ENCODE data around the gene ATG5. TPM values are rescaled to one million over a fixed set of nuclear protein-coding genes. Genes with fewer than 3 reads are reported as not detected.

Gene ATG5
- total RNA-seq, 2 donors from 2014 or later: 29.5 to 31.4 TPM

- peak; percentile 88 for DNase-seq
- no peaks in the 10 kb centered on the region for H3K9me3 Mint-ChIP-seq
- H3K36me3 Mint-ChIP-seq (ENCODE audit: low read depth): no peaks in the 10 kb centered on the region
- H3K27me3 Mint-ChIP-seq (ENCODE audit: insufficient read depth): no peaks in the 10 kb centered on the region
- peaks cover 4% of the 10 kb centered on the region for H3K4me1 Mint-ChIP-seq
- H3K9ac ChIP-seq (ENCODE audit: extremely low read depth, low read length, poor library complexity, severe bottlenecking): no peak overlapping the region
- WGBS, 2 experiments (ENCODE audit: insufficient coverage in 1 of 2, insufficient read length in 1 of 2): 13 to 45% methylated on average over 3 to 9 of the region's 9 CpGs
- no peak overlapping the region for H3K4me3 Mint-ChIP-seq
- no peaks in the 10 kb centered on the region for H3K36me3 ChIP-seq (ENCODE audit: control insufficient read depth, insufficient read depth, low read length)
- no peak overlapping the region for H3K27ac ChIP-seq (ENCODE audit: low read depth, low read length)
- no peaks in the 10 kb centered on the region for H3K4me1 ChIP-seq (ENCODE audit: control insufficient read depth, insufficient read depth, low read length)
- H3K9me3 ChIP-seq (ENCODE audit: control insufficient read depth, low read length): no peaks in the 10 kb centered on the region
- TF ChIP-seq CTCF (conservative IDR thresholded peaks at IDR 0.05): peak; percentile 89
- H3K4me3 ChIP-seq (ENCODE audit: low read length): no peak overlapping the region
- H3K27me3 ChIP-seq (ENCODE audit: control insufficient read depth, insufficient read depth, low read length, poor library complexity, severe bottlenecking): no peaks in the 10 kb centered on the region
- H3K27ac Mint-ChIP-seq: no peak overlapping the region
Observed at GRCh38 chr6:106339334-106340029, 13.9 kb upstream of the ATG5 start.

- H3K36me3 Mint-ChIP-seq (ENCODE audit: low read depth): no peaks in the 10 kb centered on the region
- Histone ChIP-seq H3K4me3 (ENCODE audit: low read length) (no peak overlapping the region), H3K27ac (ENCODE audit: low read depth, low read length) (no peak overlapping the region), H3K27me3 (ENCODE audit: control insufficient read depth, insufficient read depth, low read length, poor library complexity, severe bottlenecking) (peaks cover 3% of the 10 kb centered on the region), H3K9me3 (ENCODE audit: control insufficient read depth, low read length) (no peaks in the 10 kb centered on the region), H3K36me3 (ENCODE audit: control insufficient read depth, insufficient read depth, low read length) (no peaks in the 10 kb centered on the region), H3K9ac (ENCODE audit: extremely low read depth, low read length, poor library complexity, severe bottlenecking) (no peak overlapping the region), H3K4me1 (ENCODE audit: control insufficient read depth, insufficient read depth, low read length) (no peaks in the 10 kb centered on the region)
- H3K4me3 Mint-ChIP-seq: no peak overlapping the region
- no peak overlapping the region for H3K27ac Mint-ChIP-seq
- peak; percentile 80 for DNase-seq
- H3K9me3 Mint-ChIP-seq: no peaks in the 10 kb centered on the region
- peaks cover 4% of the 10 kb centered on the region for H3K4me1 Mint-ChIP-seq
- 45 to 47% methylated on average over 3 to 5 of the region's 5 CpGs for WGBS, 2 experiments (ENCODE audit: insufficient coverage in 1 of 2, insufficient read length in 1 of 2)
- peak; percentile 84 for TF ChIP-seq CTCF (conservative IDR thresholded peaks at IDR 0.05)
- H3K27me3 Mint-ChIP-seq (ENCODE audit: insufficient read depth): peaks cover 9% of the 10 kb centered on the region
Observed at GRCh38 chr6:106334646-106335448, 9.3 kb upstream of the ATG5 start.

DNA sequence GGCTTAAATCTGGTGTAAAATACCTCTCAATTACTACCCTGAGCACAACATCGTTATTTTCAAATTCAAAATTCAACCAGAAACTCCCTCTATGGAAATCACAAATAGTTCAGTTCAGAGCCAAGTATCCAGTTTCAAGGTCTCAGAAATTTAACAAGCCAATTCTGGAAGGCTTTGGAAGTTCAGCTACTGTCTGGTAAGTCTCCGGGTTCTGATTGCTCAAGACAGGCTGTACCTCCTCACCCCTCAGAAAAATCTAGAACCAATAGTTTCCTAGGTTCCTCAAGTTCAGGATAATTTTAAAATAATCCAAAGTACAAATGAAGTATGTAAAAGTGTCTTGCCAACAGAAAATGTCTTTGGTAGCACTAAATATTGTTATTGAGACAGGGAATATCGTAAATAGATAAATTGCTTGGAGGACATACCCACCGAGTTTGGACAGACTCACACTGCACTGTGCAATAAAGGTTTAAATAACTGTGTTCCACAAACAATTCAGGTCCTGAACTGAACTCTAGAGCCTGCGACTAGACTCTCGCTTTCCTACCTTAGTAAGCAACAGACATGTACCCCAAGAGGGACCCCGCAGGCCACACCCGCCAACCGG lies 729 bp downstream of the ATG5 start:
- H3K36me3 Mint-ChIP-seq (ENCODE audit: low read depth): peaks cover 5% of the 10 kb centered on the region
- Histone ChIP-seq H3K27ac (ENCODE audit: low read depth, low read length) (peak overlapping the region; percentile 89), H3K9me3 (ENCODE audit: control insufficient read depth, low read length) (no peaks in the 10 kb centered on the region), H3K4me3 (ENCODE audit: low read length) (peak overlapping the region; percentile 96), H3K9ac (ENCODE audit: extremely low read depth, low read length, poor library complexity, severe bottlenecking) (peak overlapping the region; percentile 90), H3K27me3 (ENCODE audit: control insufficient read depth, insufficient read depth, low read length, poor library complexity, severe bottlenecking) (peaks cover 10% of the 10 kb centered on the region), H3K4me1 (ENCODE audit: control insufficient read depth, insufficient read depth, low read length) (no peaks in the 10 kb centered on the region), H3K36me3 (ENCODE audit: control insufficient read depth, insufficient read depth, low read length) (peaks cover 3% of the 10 kb centered on the region)
- H3K4me1 Mint-ChIP-seq: peaks cover 18% of the 10 kb centered on the region
- peaks cover 10% of the 10 kb centered on the region for H3K27me3 Mint-ChIP-seq (ENCODE audit: insufficient read depth)
- H3K27ac Mint-ChIP-seq: peak overlapping the region; percentile 96
- no peak for TF ChIP-seq CTCF (conservative IDR thresholded peaks at IDR 0.05)
- peak overlapping the region; percentile 93 for H3K4me3 Mint-ChIP-seq
- H3K9me3 Mint-ChIP-seq: no peaks in the 10 kb centered on the region
- WGBS, 2 experiments (ENCODE audit: insufficient coverage in 1 of 2, insufficient read length in 1 of 2): 7 to 14% methylated on average over 3 to 9 of the region's 9 CpGs
- no peak for DNase-seq
